Cardiac fibroblast (primary cell): ENCODE results near the gene TTC21A.

Experiments used
- DNase-seq, 2 donors: peaks; one replicate each; pipeline versions ENCODE4 v3.0.0 to v3.0.0-alpha.2; 2010; ENCODE audit warnings: low read depth in 2 of 2
- H3K4me3 ChIP-seq, 2 donors: replicated peaks in 1 of 2; 1 replicate in 1 of 2; 2 replicates in 1 of 2; pipeline ENCODE4 v1.5.1; 2011; ENCODE audit warnings: low read depth in 2 of 2, low read length in 2 of 2, mild to moderate bottlenecking in 2 of 2, moderate library complexity in 1 of 2
- CTCF ChIP-seq: IDR thresholded peaks from one replicate; pipeline ENCODE4 v1.5.1; 2011; ENCODE audit warnings: low read depth, mild to moderate bottlenecking, low read length, inconsistent platforms

Gene TTC21A

GRCh38 chr3:39108200-39108710, 775 bp downstream of the TTC21A start:
- no peak for TF ChIP-seq CTCF
- H3K4me3 ChIP-seq, result peak overlapping the region; percentile 93 to 98
- DNase-seq, result no peak

- no peak for DNase-seq
- H3K4me3 ChIP-seq, result no peak overlapping the region
- TF ChIP-seq CTCF, result no peak
These were observed 1.6 kb downstream of the TTC21A start for GRCh38 chr3:39109086-39109485.

GRCh38 chr3:39110041-39110639, 2.7 kb downstream of the TTC21A start:
- no peak for DNase-seq
- H3K4me3 ChIP-seq, result no peak overlapping the region
- TF ChIP-seq CTCF, result no peak

- no peak for TF ChIP-seq CTCF
- no peak overlapping the region for H3K4me3 ChIP-seq
These were observed 4.6 kb downstream of the TTC21A start for GRCh38 chr3:39112113-39112512.

GRCh38 chr3:39112535-39112934, 5.1 kb downstream of the TTC21A start:
- no peak overlapping the region for H3K4me3 ChIP-seq
- no peak for DNase-seq
- TF ChIP-seq CTCF, result no peak

More at GRCh38 chr3:39112113-39112512, 4.6 kb downstream of the TTC21A start:
- no peak for DNase-seq

- no peak for TF ChIP-seq CTCF
- H3K4me3 ChIP-seq, result no peak overlapping the region
- DNase-seq, result no peak
These were observed 5.8 kb downstream of the TTC21A start for GRCh38 chr3:39113291-39113690.

- TF ChIP-seq CTCF, result no peak
- H3K4me3 ChIP-seq, result no peak overlapping the region
- DNase-seq, result no peak
These were observed 7.0 kb downstream of the TTC21A start for GRCh38 chr3:39114456-39114855.
